HL-60/S4 treated with phorbol 12-myristate 13-acetate at 8.2 ng/mL for 4 days and 3 days (cell line): ENCODE results near the gene CHURC1.

Experiments
- in situ Hi-C: fragments of 300-500 bp; cut with MboI; formaldehyde crosslinking; loops from 2 replicates; pipeline ENCODE4 v1.15.0; 2022; ENCODE audit warnings: low sequenced_read_pairs

CHURC1 gene

GRCh38 chr14:64954491-64955240 lies 40.4 kb downstream of the CHURC1 start:
- in situ Hi-C loops, result no loop called here

GRCh38 chr14:64955297-64955696 lies 41.0 kb downstream of the CHURC1 start:
- in situ Hi-C loops, result no loop called here

- in situ Hi-C loops, result no loop called here
These were observed 42.6 kb downstream of the CHURC1 start for GRCh38 chr14:64956697-64957406.

GRCh38 chr14:64958201-64958600 lies 43.9 kb downstream of the CHURC1 start:
- in situ Hi-C loops, result no loop called here

- in situ Hi-C loops, result no loop called here
These were observed 44.5 kb downstream of the CHURC1 start for GRCh38 chr14:64958743-64959142.

GRCh38 chr14:64960762-64961276 lies 46.6 kb downstream of the CHURC1 start:
- in situ Hi-C loops, result no loop called here

- in situ Hi-C loops, result no loop called here
These were observed 49.4 kb downstream of the CHURC1 start for GRCh38 chr14:64963611-64964010.

- in situ Hi-C loops, result no loop called here
These were observed 51.2 kb downstream of the CHURC1 start for GRCh38 chr14:64965356-64966000.

- in situ Hi-C loops, result no loop called here
These were observed 52.7 kb downstream of the CHURC1 start for GRCh38 chr14:64966976-64967375.

- in situ Hi-C loops, result no loop called here
These were observed 53.9 kb downstream of the CHURC1 start for GRCh38 chr14:64968167-64968566.

GRCh38 chr14:64968651-64969050 lies 54.4 kb downstream of the CHURC1 start:
- in situ Hi-C loops, result no loop called here

GRCh38 chr14:64970041-64970440 lies 55.8 kb downstream of the CHURC1 start:
- in situ Hi-C loops, result no loop called here

- in situ Hi-C loops, result no loop called here
These were observed 56.7 kb downstream of the CHURC1 start for GRCh38 chr14:64970776-64971477.

- in situ Hi-C loops, result no loop called here
These were observed 57.3 kb downstream of the CHURC1 start for GRCh38 chr14:64971491-64971942.

- in situ Hi-C loops, result no loop called here
These were observed 57.9 kb downstream of the CHURC1 start, which contains the start of gene RAB15 for GRCh38 chr14:64971943-64972791. Gene RAB15, minus strand, starts transcription at chr14:64972336. Its CDS starts 260 bp downstream, at chr14:64972076.

GRCh38 chr14:64973026-64973442 lies 58.8 kb downstream of the CHURC1 start:
- in situ Hi-C loops, result no loop called here

GRCh38 chr14:64973826-64974225 lies 59.6 kb downstream of the CHURC1 start:
- in situ Hi-C loops, result no loop called here

GRCh38 chr14:64974563-64974962 lies 60.3 kb downstream of the CHURC1 start:
- in situ Hi-C loops, result no loop called here

- in situ Hi-C loops, result no loop called here
These were observed 65.2 kb downstream of the CHURC1 start for GRCh38 chr14:64979336-64980074.
